PFSK-1 (cell line): ENCODE data around the gene MEX3A. TPM values are rescaled to one million over a fixed set of nuclear protein-coding genes. Genes with fewer than 3 reads are reported as not detected.

Source experiments
- FOXP2 ChIP-seq: optimal IDR thresholded peaks from 2 replicates; pipeline ENCODE3; 2011; ENCODE audit warnings: borderline replicate concordance, control low read depth, inconsistent platforms; ENCODE audit not compliant: insufficient read depth; ENCODE audit errors: extremely low read length, extremely low read depth
- POLR2AphosphoS5 ChIP-seq: IDR thresholded peaks from 2 replicates; pipeline ENCODE4 v1.6.1; 2012; ENCODE audit warnings: low read depth, mild to moderate bottlenecking, control low read depth, low read length, moderate library complexity
- REST ChIP-seq, 2 experiments: IDR thresholded peaks; 2 replicates each; pipeline versions ENCODE4 v1.6.1 to v1.8.0; 2011 to 2012; ENCODE audit warnings: low read depth in 2 of 2, low read length in 2 of 2, control low read depth in 1 of 2, inconsistent platforms in 1 of 2, mild to moderate bottlenecking in 1 of 2, moderate library complexity in 1 of 2; ENCODE audit not compliant: insufficient read depth in 1 of 2
- SIN3A ChIP-seq: IDR thresholded peaks from 2 replicates; pipeline ENCODE4 v1.6.1; 2012; ENCODE audit warnings: mild to moderate bottlenecking, low read length, moderate library complexity, borderline replicate concordance; ENCODE audit not compliant: insufficient read depth
- TAF1 ChIP-seq: IDR thresholded peaks from 2 replicates; pipeline ENCODE4 v1.6.1; 2012; ENCODE audit warnings: low read length, control low read depth, borderline replicate concordance; ENCODE audit not compliant: insufficient read depth
- polyA plus RNA-seq: library from polyadenylated mRNA; unstranded; fragments of >200 nt; gene quantifications from one replicate; pipeline ENCODE4 v1.2.1, GENCODE V29; 2012; ENCODE audit warnings: low read depth, missing spikeins; ENCODE audit not compliant: insufficient read length

The MEX3A gene
- polyA plus RNA-seq: 25.6 TPM

GRCh38 chr1:156082309-156083091 lies at the start of gene MEX3A:
Gene MEX3A, minus strand, starts transcription at chr1:156082465. Its CDS starts 467 bp downstream, at chr1:156081998.
- no peak for TF ChIP-seq FOXP2
- no peak for TF ChIP-seq TAF1
- TF ChIP-seq SIN3A: peak; percentile 98
- peak; percentile 30; the same call in 1 of the 2 replicates for TF ChIP-seq POLR2AphosphoS5
- TF ChIP-seq REST (IDR thresholded peaks at IDR 0.05; ENCODE audit: insufficient read depth in 1 of 2, low read depth in 2 of 2, low read length in 2 of 2): 0 out of 4 replicates have a peak, but pooled peaks of 1 of the 2 experiments have one; percentile 20

GRCh38 chr1:156130578-156130942 lies 48.3 kb upstream of the MEX3A start:
- no peak for TF ChIP-seq TAF1
- no peak for TF ChIP-seq SIN3A
- TF ChIP-seq REST (IDR thresholded peaks at IDR 0.05; ENCODE audit: insufficient read depth in 1 of 2, low read depth in 2 of 2, low read length in 2 of 2): no peak
- TF ChIP-seq POLR2AphosphoS5: no peak
- no peak for TF ChIP-seq FOXP2

GRCh38 chr1:156129687-156130577 lies 47.7 kb upstream of the MEX3A start:
- TF ChIP-seq POLR2AphosphoS5: 0 out of 2 replicates have a peak, but pooled peaks have one; percentile 29
- no peak for TF ChIP-seq SIN3A
- TF ChIP-seq TAF1: no peak

DNA sequence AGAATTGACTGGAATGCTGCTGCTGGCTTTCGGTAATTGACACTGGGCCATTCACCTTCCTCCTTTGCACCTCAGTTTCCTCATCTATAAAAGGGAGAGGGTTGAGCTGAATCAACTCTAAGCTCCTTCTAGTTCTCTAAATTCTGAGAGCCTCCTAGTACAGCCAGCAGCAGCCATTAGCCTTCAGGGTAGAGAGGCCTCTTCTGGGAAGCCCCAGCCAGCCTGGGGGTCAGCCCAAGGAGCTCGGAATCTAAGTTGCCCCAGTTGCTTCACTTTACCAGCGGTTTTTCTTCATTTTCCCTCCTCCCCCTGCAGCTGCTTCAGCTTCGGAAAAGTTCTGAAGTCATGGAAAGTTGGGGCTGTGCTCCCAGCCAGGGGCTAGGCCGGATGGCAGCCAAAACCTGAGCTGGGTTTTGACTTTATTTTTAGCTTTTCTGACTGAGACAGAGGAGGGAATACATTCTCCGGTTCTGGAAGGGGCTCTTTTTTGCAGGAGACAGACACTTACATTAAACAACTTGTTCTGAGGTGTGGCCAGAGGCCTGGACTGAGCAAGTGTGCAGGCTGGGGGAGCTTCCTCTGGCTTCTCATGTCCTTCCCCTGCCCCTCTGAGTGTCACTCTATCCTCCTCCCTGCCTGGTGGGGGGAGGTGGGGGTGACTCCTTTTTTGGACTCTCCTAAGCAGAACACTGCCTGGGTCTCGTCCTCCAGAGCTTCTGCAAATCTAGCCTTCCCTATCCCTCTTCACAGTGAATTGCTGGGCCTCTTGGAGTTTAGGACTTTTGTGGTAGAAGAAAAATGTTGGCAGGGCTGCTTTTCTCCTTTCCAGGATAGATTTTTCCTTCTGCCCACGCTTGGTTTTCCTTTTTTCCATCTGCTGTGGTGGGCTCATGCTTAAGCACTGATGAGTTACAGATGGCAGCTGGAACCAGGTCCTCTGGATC lies 46.7 kb upstream of the MEX3A start:
- TF ChIP-seq TAF1 (no peak), FOXP2 (no peak), SIN3A (no peak), POLR2AphosphoS5 (no peak), REST (IDR thresholded peaks at IDR 0.05; ENCODE audit: insufficient read depth in 1 of 2, low read depth in 2 of 2, low read length in 2 of 2) (no peak)

DNA sequence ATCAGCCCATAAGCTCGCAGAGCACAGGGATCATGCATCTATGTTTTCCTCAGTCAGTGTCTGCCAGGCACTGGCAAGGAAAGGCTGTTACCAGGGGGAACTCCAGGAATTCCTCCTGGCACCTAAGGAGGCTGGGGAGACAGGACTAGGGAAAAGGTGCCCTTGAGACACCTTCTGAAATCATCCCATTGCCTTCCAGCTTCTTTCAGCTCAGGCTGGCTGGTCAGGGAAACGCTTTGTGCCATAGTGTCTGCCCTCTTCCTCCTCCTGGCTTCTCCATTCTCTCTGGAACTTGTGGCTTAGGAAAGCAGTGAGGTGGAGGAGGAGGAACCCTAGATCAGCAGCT lies 46.0 kb upstream of the MEX3A start:
- TF ChIP-seq SIN3A (no peak), TAF1 (no peak), POLR2AphosphoS5 (no peak), FOXP2 (no peak), REST (IDR thresholded peaks at IDR 0.05; ENCODE audit: insufficient read depth in 1 of 2, low read depth in 2 of 2, low read length in 2 of 2) (no peak)
